Type B pancreatic cell (in vitro differentiated cells): ENCODE results near the gene PTS. TPM values are rescaled to one million over a fixed set of nuclear protein-coding genes. Genes with fewer than 3 reads are reported as not detected.

Source experiments
- DNase-seq: peaks from one replicate; pipeline ENCODE4 v3.0.0; 2021; ENCODE audit warnings: mixed read lengths; ENCODE audit not compliant: unreplicated experiment; ENCODE audit errors: extremely low spot score
- H3K27ac Mint-ChIP-seq: 2 replicates; pipeline ENCODE4 v1.8.0; 2021; ENCODE audit warnings: mild to moderate bottlenecking, mixed read lengths
- H3K27me3 Mint-ChIP-seq: 2 replicates; pipeline ENCODE4 v1.8.0; 2021; ENCODE audit warnings: mixed read lengths
- H3K36me3 Mint-ChIP-seq: 2 replicates; pipeline ENCODE4 v1.8.0; 2021; ENCODE audit warnings: mixed read lengths
- H3K4me1 Mint-ChIP-seq: one replicate; pipeline ENCODE4 v1.8.0; 2021; ENCODE audit warnings: mixed read lengths; ENCODE audit not compliant: unreplicated experiment
- H3K4me3 Mint-ChIP-seq: 2 replicates; pipeline ENCODE4 v1.8.0; 2021; ENCODE audit warnings: mild to moderate bottlenecking, mixed read lengths
- H3K9me3 Mint-ChIP-seq: 2 replicates; pipeline ENCODE4 v1.8.0; 2021; ENCODE audit warnings: mixed read lengths
- CTCF ChIP-seq: fragments of 200-600 bp; sonication (generic); conservative IDR thresholded peaks from 2 replicates; pipeline ENCODE4 v1.5.0; 2021; ENCODE audit warnings: antibody characterized with exemption, mild to moderate bottlenecking
- total RNA-seq: library from RNA; stranded (reverse); gene quantifications from 2 replicates; pipeline ENCODE4 v1.2.1, GENCODE V29; 2021; ENCODE audit warnings: low replicate concordance

PTS gene
- total RNA-seq, 1 donor from 2014 or later, result 35.1 TPM

- DNase-seq, result no peak
- peak overlapping the region; percentile 96 for H3K27ac Mint-ChIP-seq
- peak overlapping the region; percentile 88 for H3K4me3 Mint-ChIP-seq
- peaks cover 7% of the 10 kb centered on the region for H3K4me1 Mint-ChIP-seq
- H3K36me3 Mint-ChIP-seq, result peaks cover 10% of the 10 kb centered on the region
- no peaks in the 10 kb centered on the region for H3K27me3 Mint-ChIP-seq
- no peak for TF ChIP-seq CTCF
- H3K9me3 Mint-ChIP-seq, result no peaks in the 10 kb centered on the region
Measured at GRCh38 chr11:112227471-112227870, 1.2 kb downstream of the PTS start.

- H3K9me3 Mint-ChIP-seq, result no peaks in the 10 kb centered on the region
- no peak for TF ChIP-seq CTCF
- no peak for DNase-seq
- H3K4me1 Mint-ChIP-seq, result peaks cover 7% of the 10 kb centered on the region
- no peak overlapping the region for H3K27ac Mint-ChIP-seq
- H3K36me3 Mint-ChIP-seq, result peaks cover 10% of the 10 kb centered on the region
- no peak overlapping the region for H3K4me3 Mint-ChIP-seq
- no peaks in the 10 kb centered on the region for H3K27me3 Mint-ChIP-seq
Measured at GRCh38 chr11:112228706-112229105, 2.5 kb downstream of the PTS start.

- Mint-ChIP-seq H3K36me3 (peaks cover 10% of the 10 kb centered on the region), H3K9me3 (no peaks in the 10 kb centered on the region), H3K4me3 (no peak overlapping the region), H3K4me1 (peaks cover 7% of the 10 kb centered on the region), H3K27me3 (no peaks in the 10 kb centered on the region), H3K27ac (no peak overlapping the region)
- no peak for DNase-seq
- TF ChIP-seq CTCF, result no peak
Measured at GRCh38 chr11:112229159-112229558, 2.9 kb downstream of the PTS start.

GRCh38 chr11:112229746-112230433 lies 3.7 kb downstream of the PTS start:
- peaks cover 10% of the 10 kb centered on the region for H3K36me3 Mint-ChIP-seq
- DNase-seq, result no peak
- no peak overlapping the region for H3K27ac Mint-ChIP-seq
- H3K4me1 Mint-ChIP-seq, result peaks cover 7% of the 10 kb centered on the region
- no peaks in the 10 kb centered on the region for H3K9me3 Mint-ChIP-seq
- no peaks in the 10 kb centered on the region for H3K27me3 Mint-ChIP-seq
- no peak overlapping the region for H3K4me3 Mint-ChIP-seq
- no peak for TF ChIP-seq CTCF

GRCh38 chr11:112231952-112232351 lies 5.7 kb downstream of the PTS start:
- TF ChIP-seq CTCF, result no peak
- H3K27ac Mint-ChIP-seq, result no peak overlapping the region
- DNase-seq, result no peak
- H3K27me3 Mint-ChIP-seq, result no peaks in the 10 kb centered on the region
- peaks cover 7% of the 10 kb centered on the region for H3K4me1 Mint-ChIP-seq
- no peaks in the 10 kb centered on the region for H3K9me3 Mint-ChIP-seq
- H3K4me3 Mint-ChIP-seq, result no peak overlapping the region
- H3K36me3 Mint-ChIP-seq, result peaks cover 22% of the 10 kb centered on the region
